HT-29 (cell line): Measurements from ENCODE around the gene ACOT12. TPM values are rescaled to one million over a fixed set of nuclear protein-coding genes. Genes with fewer than 3 reads are reported as not detected.
"Not testable (repeated sequence)": the region's sequence is repeated elsewhere in the genome, so short reads cannot be mapped to it uniquely, and the experiment has no call there.

Experiments
- DNase-seq: peaks from one replicate; pipeline ENCODE4 v3.0.0-alpha.2; 2015; ENCODE audit warnings: low spot score
- total RNA-seq: library from RNA; depleted of rRNA; stranded (reverse); fragments of >200 nt; shearing (Covaris generic); gene quantifications from 2 replicates; pipeline ENCODE4 v1.2.3, GENCODE V29; 2014

Gene ACOT12
- total RNA-seq, 1 experiment from 2014 or later: not detected

- DNase-seq: no peak
These were observed 49.2 kb downstream of the ACOT12 start for GRCh38 chr5:81344736-81345135.

- DNase-seq: not testable (repeated sequence)
These were observed 55.7 kb downstream of the ACOT12 start for GRCh38 chr5:81338213-81338612.

- DNase-seq: no peak
These were observed 56.1 kb downstream of the ACOT12 start for GRCh38 chr5:81337803-81338202.

GRCh38 chr5:81336556-81336955, 57.4 kb downstream of the ACOT12 start:
- DNase-seq: no peak

- DNase-seq: no peak
These were observed 58.0 kb downstream of the ACOT12 start for GRCh38 chr5:81335946-81336345.

GRCh38 chr5:81334304-81335061, 59.5 kb downstream of the ACOT12 start:
- no peak for DNase-seq

- no peak for DNase-seq
These were observed 67.4 kb downstream of the ACOT12 start for GRCh38 chr5:81326554-81326953.

- no peak for DNase-seq
These were observed 76.4 kb downstream of the ACOT12 start for GRCh38 chr5:81317536-81317935.

GRCh38 chr5:81316571-81316970, 77.4 kb downstream of the ACOT12 start:
- no peak for DNase-seq

- DNase-seq: no peak
These were observed 78.1 kb downstream of the ACOT12 start for GRCh38 chr5:81315830-81316229.

- DNase-seq: no peak
These were observed 78.6 kb downstream of the ACOT12 start for GRCh38 chr5:81315336-81315735.

GRCh38 chr5:81314581-81314980, 79.4 kb downstream of the ACOT12 start:
- no peak for DNase-seq

- DNase-seq: no peak
These were observed 80.2 kb downstream of the ACOT12 start for GRCh38 chr5:81313686-81314085.

- no peak for DNase-seq
These were observed 80.7 kb downstream of the ACOT12 start for GRCh38 chr5:81313278-81313677.

GRCh38 chr5:81310402-81311063, 83.4 kb downstream of the ACOT12 start:
- DNase-seq: no peak

- DNase-seq: no peak
These were observed 85.1 kb downstream of the ACOT12 start for GRCh38 chr5:81308836-81309235.

GRCh38 chr5:81305785-81306184, 88.1 kb downstream of the ACOT12 start:
- no peak for DNase-seq

GRCh38 chr5:81303563-81303962, 90.4 kb downstream of the ACOT12 start:
- no peak for DNase-seq

- no peak for DNase-seq
These were observed 91.3 kb downstream of the ACOT12 start for GRCh38 chr5:81302596-81302995.

- DNase-seq: peak; percentile 98
These were observed 92.5 kb downstream of the ACOT12 start, which contains the start of gene ZCCHC9 for GRCh38 chr5:81301271-81302015. Gene ZCCHC9, plus strand, starts transcription at chr5:81301587. Its CDS starts 3,171 bp downstream, at chr5:81304758.

- peak; percentile 31 for DNase-seq
These were observed 93.0 kb downstream of the ACOT12 start for GRCh38 chr5:81300921-81301270.

- DNase-seq: no peak
These were observed 96.4 kb downstream of the ACOT12 start for GRCh38 chr5:81297531-81297930.
